Measurements from ENCODE around the gene AIDA. TPM values are rescaled to one million over a fixed set of nuclear protein-coding genes. Genes with fewer than 3 reads are reported as not detected.
A peak's percentile ranks its signal among the peaks of the same experiment; 100 is the strongest.
"Not testable (repeated sequence)": the region's sequence is repeated elsewhere in the genome, so short reads cannot be mapped to it uniquely, and the experiment has no call there.

AIDA gene
- total RNA-seq, 4 donors from 2014 or later, result 79.3 to 119 (median 108) TPM

- WGBS, 2 donors (ENCODE audit: low coverage in 1 of 2), result 58 to 66% methylated on average over 9 to 10 of the region's 10 CpGs
- H3K36me3 ChIP-seq, result no peaks in the 10 kb centered on the region
- TF ChIP-seq POLR2AphosphoS5 (IDR thresholded peaks at IDR 0.05) (peak; percentile 42), CTCF (IDR thresholded peaks at IDR 0.05) (no peak)
- no peaks in the 10 kb centered on the region for H3K27me3 ChIP-seq
- no peaks in the 10 kb centered on the region for H3K9me3 ChIP-seq
- peaks cover 0 to 7% (median 0%) of the 10 kb centered on the region in 3 donors for H3K4me1 ChIP-seq
- H3K4me3 ChIP-seq, result no peak overlapping the region
- H3K27ac ChIP-seq, result peak overlapping the region in 1 of 4 donors; percentile 51
- peak; percentile 80 for ATAC-seq
These were observed 42.3 kb upstream of the AIDA start for GRCh38 chr1:222754366-222755139.

GRCh38 chr1:222751255-222751654 lies 39.0 kb upstream of the AIDA start:
- no peaks in the 10 kb centered on the region for H3K27me3 ChIP-seq
- H3K9me3 ChIP-seq, result no peaks in the 10 kb centered on the region
- H3K4me3 ChIP-seq, result no peak overlapping the region
- H3K4me1 ChIP-seq, result no peaks in the 10 kb centered on the region
- no peak overlapping the region for H3K27ac ChIP-seq
- no peaks in the 10 kb centered on the region for H3K36me3 ChIP-seq
- ATAC-seq, result no peak
- TF ChIP-seq POLR2A (IDR thresholded peaks at IDR 0.05), result no peak
- TF ChIP-seq EP300 (IDR thresholded peaks at IDR 0.05), result no peak
- 76 to 81% methylated on average over 3 of the region's 3 CpGs for WGBS, 2 donors (ENCODE audit: low coverage in 1 of 2)

- H3K27me3 ChIP-seq, result no peaks in the 10 kb centered on the region
- WGBS, 2 donors (ENCODE audit: low coverage in 1 of 2), result 73 to 88% methylated on average over 1 of the region's 1 CpG
- no peak overlapping the region for H3K27ac ChIP-seq
- no peak for ATAC-seq
- no peak for TF ChIP-seq CTCF (IDR thresholded peaks at IDR 0.05)
- TF ChIP-seq POLR2AphosphoS5 (IDR thresholded peaks at IDR 0.05), result no peak
- no peak for TF ChIP-seq EP300 (IDR thresholded peaks at IDR 0.05)
- TF ChIP-seq POLR2A (IDR thresholded peaks at IDR 0.05), result no peak
- no peak overlapping the region for H3K4me3 ChIP-seq
- H3K4me1 ChIP-seq, result no peaks in the 10 kb centered on the region
- no peaks in the 10 kb centered on the region for H3K9me3 ChIP-seq
- no peaks in the 10 kb centered on the region for H3K36me3 ChIP-seq
These were observed 38.4 kb upstream of the AIDA start for GRCh38 chr1:222750651-222751050.

GRCh38 chr1:222749927-222750326 lies 37.6 kb upstream of the AIDA start:
- no peak for TF ChIP-seq POLR2A (IDR thresholded peaks at IDR 0.05)
- TF ChIP-seq POLR2AphosphoS5 (IDR thresholded peaks at IDR 0.05), result no peak
- TF ChIP-seq EP300 (IDR thresholded peaks at IDR 0.05), result no peak
- no peak for TF ChIP-seq CTCF (IDR thresholded peaks at IDR 0.05)
- H3K9me3 ChIP-seq, result no peaks in the 10 kb centered on the region
- no peaks in the 10 kb centered on the region for H3K27me3 ChIP-seq
- no peak for ATAC-seq
- H3K36me3 ChIP-seq, result no peaks in the 10 kb centered on the region
- no peak overlapping the region for H3K4me3 ChIP-seq
- no peaks in the 10 kb centered on the region for H3K4me1 ChIP-seq
- H3K27ac ChIP-seq, result no peak overlapping the region

GRCh38 chr1:222741630-222742457 lies 29.6 kb upstream of the AIDA start:
- H3K36me3 ChIP-seq, H3K9me3 ChIP-seq, H3K27ac ChIP-seq, H3K4me3 ChIP-seq, ATAC-seq, H3K27me3 ChIP-seq, H3K4me1 ChIP-seq: not testable (repeated sequence)
- WGBS, 2 donors (ENCODE audit: low coverage in 1 of 2), result 87 to 92% methylated on average over 5 of the region's 5 CpGs

GRCh38 chr1:222739929-222740328 lies 27.6 kb upstream of the AIDA start:
- 58 to 63% methylated on average over 1 of the region's 1 CpG for WGBS, 2 donors (ENCODE audit: low coverage in 1 of 2)
- no peak for ATAC-seq
- no peaks in the 10 kb centered on the region for H3K9me3 ChIP-seq
- peaks cover 0 to 2% (median 0%) of the 10 kb centered on the region in 3 donors for H3K4me1 ChIP-seq
- no peaks in the 10 kb centered on the region for H3K27me3 ChIP-seq
- TF ChIP-seq POLR2AphosphoS5 (IDR thresholded peaks at IDR 0.05), result no peak
- TF ChIP-seq CTCF (IDR thresholded peaks at IDR 0.05), result no peak
- TF ChIP-seq POLR2A (IDR thresholded peaks at IDR 0.05), result no peak
- TF ChIP-seq EP300 (IDR thresholded peaks at IDR 0.05), result no peak
- no peak overlapping the region for H3K4me3 ChIP-seq
- peaks cover 5 to 16% of the 10 kb centered on the region in 2 donors for H3K36me3 ChIP-seq
- H3K27ac ChIP-seq, result no peak overlapping the region

Data from gastroesophageal sphincter (tissue), 4 donors.